GM19239 (cell line): ENCODE measurements around the gene ZGLP1.

Experiments
- DNase-seq: peaks from one replicate; pipeline ENCODE4 v3.0.0; 2011; ENCODE audit warnings: low spot score; ENCODE audit not compliant: insufficient read length
- FAIRE-seq: peaks from 2 replicates; lab custom pipeline; 2011; peaks lifted over from hg19 to GRCh38; lab: Jason Lieb, UNC

Gene ZGLP1

DNA sequence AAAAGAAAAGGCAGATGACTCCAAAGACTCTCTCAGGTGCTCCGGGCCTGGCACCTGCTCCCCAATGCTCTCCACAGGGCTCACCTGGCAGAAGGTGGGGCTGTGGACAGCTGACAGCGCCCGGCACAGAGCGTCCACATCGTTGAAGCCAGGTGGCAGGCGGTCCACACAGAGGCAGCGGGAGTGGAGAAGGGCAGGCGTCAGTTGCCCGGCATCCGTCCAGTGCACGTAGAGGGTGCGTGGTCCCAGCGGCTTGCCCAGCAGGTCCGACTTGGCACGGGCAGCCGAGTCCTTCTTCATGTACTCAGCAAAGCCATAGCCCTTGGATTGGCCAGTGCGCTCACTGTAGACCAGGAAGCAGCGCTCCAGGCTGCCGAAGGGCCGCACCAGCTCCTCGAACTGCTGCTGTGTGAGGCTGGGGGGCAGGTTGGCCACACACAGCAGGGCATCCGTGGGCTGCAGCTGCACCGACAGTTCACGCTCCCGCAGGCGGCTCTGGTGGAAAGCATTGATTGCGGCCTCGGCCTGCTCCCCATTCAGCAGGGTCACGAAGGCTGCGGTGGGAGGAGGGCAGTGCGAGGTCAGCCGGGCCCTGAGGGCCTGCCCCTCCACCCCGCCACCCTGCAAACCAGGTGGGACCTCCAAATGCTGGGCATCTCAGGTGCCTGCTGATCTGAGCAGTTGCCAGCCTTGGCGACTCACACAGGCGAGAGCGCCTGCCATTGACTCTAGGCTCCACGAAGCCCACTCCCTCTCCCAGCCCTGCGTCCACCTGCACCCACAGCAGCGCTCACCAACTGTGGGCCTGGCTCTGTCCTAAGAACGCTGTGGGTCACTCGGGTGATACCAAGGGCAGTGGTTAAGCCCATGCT, 19.2 kb upstream of the ZGLP1 start:
- DNase-seq (no peak), FAIRE-seq (no peak)

DNA sequence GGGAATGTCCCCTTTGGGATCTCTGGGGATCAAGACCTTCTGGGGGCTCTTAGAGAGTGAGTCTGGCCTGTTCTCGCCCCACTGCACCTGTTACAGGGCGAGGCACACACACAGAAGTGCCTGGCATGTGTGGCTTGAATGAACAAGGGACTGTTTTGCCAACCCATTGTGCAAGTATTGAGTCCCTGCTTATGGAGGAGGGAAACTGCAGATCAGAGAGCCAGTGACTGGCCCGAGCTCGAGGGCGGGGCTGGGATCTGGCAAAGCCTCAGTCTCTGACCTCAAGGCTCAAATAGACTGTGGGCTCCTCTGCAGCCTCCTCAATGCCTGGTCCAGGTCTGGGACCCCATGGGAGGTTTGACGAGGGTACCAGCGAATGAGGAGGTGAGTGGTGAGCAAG, 18.2 kb upstream of the ZGLP1 start:
- FAIRE-seq: no peak
- no peak for DNase-seq

DNA sequence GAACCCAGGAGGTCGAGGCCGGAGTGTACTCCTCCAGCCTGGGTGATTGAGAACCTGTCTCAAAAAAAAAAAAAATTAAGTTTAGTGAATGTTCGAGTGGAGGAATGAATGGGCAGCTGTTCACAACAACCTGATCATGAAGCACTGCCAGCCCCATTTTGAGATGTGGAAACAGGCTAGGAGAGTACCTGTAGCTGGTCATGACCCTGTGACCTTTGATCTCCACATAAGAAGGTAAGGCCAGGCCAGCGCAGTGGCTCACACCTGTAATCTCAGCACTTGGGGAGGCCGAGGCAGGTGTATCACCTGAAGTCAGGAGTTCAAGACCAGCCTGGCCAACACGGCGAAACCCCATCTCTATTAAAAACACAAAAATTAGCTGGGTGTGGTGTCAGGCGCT, 16.1 kb upstream of the ZGLP1 start:
- DNase-seq (no peak), FAIRE-seq (no peak)

DNA sequence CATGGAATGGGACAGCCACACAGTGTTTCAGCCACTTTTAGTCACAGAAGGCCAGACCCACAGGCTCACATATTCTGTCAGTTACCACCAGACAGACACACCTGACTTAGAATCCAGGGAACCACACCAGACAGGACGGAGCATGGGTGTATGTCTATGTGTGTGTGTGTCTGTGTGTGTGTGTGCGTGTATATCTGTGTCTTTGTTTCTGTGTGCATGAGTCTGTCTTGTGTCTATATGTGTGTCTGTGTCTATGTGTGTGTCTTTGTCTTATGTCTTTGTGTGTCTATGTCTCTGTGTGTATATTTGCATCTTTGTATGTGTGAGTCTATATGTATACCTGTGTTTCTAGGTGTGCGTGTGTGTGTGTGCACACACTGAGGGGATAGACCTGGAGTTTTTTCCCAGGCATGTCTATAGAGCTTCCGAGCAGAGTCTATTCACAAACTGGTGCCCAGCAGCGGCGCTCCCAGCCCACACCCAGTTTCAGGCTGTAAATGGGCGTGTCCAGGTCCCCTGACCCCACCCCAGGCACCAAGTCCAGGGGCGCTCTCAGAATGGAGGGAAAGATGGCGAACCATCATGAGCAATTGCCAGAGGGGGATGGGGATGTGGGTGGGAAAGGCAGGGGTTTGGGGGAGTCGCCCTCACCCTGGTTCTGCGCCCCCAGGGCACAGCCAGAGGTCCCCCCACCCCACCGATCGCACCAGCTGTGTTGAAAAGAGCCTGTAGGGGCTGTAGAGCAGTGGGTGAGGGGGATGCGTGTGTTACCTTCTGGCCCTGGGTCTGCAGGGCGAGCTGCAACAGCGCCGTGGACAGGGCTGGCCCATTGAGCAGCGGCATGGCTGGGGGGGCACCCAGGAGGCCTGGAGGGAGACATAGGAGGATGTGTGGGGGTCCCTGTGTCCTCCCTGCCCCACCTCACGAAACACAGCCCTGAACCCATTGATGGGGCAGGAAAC, 12.5 kb upstream of the ZGLP1 start:
- DNase-seq (no peak), FAIRE-seq (peak; percentile 4)

DNA sequence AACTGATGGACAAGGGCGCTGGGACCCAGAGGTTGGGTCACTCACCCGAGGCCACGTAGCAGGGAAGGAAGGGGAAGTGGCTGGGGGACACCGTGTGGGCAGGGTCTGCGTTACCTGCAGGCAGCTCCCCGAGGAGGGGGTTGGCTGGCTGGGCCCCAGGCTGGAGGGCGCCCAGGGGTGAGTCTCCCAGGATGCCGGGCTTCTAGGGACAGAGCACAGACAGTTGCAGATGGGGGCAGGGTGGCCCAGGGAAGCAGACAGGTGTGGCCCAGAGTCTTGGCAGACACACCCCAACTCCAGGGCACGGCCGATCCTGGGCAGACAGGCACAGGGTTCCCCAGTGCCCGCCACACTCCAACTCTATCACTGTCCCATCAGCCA, 11.8 kb upstream of the ZGLP1 start:
- FAIRE-seq (no peak), DNase-seq (no peak)

DNA sequence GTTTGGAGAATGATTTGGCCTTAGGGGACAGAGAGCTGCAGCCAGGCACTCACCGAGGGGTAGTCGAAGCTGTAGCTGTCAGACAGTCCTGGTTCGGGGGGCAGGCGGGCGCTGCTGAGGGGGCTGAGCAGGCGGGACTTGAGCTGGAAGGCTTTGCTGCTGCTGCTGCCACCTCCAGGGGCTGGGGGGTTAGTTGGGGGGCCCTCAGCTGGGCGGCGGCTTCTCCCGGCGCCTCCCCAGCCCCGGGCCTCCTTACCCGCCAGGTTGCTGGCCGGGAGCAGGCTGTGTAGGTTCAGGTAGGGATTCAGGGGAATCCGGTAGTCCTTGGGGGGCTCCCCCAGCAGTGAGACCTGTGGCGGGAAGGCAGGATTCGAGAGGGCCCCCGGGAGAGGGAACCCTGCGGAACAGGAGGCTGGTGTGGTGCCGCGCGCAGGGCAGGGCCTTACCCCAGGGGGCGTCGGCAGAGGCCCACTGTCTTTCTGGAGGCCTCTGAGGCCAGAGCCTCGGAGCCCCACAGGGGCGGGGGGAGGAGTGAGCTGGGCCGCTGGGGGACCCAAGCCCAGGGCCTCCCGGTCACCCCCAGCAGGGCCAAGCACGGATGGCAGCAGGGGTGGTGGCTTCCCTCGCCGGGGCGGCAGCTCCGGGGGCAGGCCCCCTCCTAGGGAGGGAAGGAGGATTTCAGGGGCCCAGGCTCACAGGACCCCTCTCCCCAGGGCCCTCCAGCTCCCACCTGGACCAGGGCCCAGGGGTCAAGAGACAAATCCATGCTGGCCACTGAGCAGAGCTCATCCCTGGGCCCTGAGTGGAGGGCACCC, 11.2 kb upstream of the ZGLP1 start:
- FAIRE-seq (no peak), DNase-seq (no peak)

DNA sequence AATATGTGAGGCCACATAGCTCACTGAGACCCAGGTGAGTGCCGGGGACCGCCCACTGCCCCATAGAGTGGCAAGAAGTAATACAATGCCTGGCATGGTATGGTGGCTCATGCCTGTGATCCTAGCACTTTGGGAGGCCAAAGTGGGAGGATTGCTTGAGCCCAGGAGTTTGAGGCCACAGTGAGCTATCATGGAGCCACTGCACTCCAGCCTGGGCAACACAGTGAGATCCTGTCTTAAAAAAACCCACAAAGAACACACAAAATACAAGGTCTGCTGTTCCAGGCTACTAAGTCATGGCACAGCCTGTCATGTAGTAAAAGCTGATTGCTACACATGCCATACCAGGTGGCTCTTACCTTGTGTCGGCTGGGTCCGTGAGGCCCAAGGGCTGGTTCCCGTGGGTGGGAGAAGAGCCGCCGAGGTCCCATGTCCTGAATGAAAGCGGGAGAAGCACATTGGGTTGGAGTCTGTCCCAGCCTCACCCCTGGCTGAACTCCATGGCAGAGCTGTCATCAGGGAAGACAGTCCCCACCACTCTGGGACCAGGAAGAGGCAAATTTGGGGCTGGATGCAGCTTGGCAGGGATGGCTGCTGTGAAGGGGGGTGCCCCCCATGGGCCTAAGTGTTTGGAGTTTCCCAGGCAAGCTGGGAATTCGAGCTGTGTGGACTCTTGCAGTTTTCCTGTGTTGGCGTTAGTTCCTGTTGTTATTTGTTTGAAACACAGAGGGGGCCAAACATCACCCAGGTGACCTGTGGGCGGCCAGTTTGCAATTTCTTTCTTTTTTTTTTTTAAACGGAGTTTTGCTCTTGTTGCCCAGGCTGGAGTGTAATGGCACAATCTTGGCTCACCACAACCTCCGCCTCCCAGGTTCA, 9.4 kb upstream of the ZGLP1 start:
- DNase-seq (no peak), FAIRE-seq (no peak)

DNA sequence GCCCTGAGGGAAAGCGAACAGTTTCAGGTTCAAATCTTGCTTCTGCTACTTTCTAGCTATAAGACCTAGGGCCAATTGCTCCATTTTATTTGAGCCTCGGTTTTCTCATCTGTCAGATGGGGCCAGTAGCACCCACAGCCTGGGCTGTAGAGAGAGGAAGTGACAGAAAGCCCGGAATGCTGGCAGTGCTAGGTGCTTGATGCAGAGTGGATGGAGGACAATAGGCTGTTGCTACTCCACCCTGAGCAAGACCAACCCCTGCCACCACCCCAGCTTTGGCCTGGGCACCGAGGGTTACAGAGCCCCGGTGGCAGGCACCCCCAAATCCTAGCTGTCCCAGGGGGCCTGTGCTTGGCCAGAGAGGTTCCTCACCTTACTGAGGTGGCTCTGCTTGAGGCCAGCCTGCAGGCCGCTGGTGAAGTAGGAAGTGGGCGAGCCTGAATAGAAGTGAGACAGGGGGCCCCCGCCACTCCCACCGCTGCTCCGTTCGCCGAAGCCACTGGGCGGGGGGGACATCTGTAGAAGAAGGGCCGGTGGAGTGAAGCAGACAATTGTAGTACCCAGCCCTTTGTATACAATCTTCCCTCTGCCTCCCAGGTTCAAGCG, 8.3 kb upstream of the ZGLP1 start:
- FAIRE-seq: no peak

DNA sequence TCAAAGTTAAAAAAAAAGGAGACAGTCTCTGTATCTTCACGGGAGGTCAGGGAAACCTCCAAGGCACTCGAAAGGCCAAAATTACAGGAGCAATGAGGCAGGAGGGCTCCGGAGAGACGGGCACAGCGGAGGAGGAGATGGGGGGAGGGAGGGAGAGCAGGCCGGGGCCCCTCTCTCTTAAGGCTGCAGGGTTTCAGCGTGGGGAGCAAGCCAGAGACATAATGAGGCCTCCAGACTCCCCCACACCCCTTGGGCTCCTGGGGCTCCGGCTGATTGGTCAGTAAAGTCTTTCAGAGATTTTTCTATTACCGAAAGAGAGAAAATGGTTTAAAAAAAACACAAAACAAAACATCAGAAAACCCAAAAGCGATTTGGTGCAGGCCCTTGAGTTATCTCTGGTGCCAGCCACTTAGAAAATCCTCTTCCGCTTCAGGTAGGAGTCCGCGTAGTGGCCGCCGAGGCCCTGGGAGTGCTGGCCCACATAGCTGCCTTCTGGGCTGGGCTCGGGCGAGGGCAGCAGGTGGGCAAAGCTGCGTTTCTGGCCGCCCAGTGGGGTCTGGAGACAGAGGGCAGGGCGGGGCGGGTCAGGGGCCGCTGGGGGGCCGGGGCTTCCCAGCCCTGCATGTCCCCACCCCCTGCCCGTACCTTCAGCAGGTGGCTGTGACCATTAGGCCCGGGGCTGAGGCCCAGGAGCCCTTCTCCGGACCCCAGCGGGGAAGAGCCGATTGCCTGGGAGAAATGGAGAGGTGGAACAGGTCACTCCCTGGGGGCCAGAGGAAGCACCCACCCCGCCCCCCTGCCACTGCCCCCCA, 7.6 kb upstream of the ZGLP1 start:
- FAIRE-seq (no peak), DNase-seq (no peak)

More for the DNA sequence above, 8.3 kb upstream of the ZGLP1 start:
- DNase-seq: no peak

DNA sequence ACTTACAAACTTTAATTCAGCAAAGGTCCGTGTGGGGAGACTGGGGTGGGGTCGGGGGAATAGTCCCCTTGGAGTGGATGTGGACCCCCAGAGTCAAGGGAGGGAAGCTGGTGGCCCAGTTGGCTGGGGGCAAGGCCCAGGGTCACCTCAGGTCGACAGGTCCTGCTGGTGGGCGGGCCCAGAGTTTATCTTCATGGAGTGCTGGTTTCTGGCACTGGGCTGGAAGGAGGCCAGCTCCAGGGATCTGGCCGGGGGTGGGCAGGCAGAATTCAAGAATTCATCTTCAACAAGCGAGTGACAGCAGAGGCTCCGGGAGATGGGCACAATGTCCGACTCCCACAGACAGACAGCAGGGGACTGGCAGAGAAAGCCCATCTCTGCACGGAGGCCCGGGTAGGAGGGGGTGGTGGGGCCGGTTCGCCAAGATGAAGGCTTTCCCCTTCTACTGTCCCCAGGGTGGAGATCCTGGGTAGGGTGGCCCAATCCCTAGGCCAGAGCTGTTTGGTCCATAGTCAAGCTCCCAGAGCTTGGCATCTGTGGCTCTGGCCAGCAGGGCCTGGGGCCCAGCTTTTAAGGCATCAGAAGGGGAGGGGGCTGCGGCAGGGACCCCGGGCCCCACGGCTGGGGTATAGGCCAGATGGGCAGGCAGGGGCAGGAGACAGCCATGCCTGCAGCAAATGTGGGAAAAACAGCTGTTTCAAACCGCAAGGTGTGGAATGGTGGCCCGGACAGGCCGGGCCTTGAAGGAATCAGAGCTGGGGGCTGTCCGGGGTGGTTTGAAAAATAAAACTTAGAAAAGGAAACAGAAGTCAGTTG, 6.8 kb upstream of the ZGLP1 start:
- no peak for FAIRE-seq

DNA sequence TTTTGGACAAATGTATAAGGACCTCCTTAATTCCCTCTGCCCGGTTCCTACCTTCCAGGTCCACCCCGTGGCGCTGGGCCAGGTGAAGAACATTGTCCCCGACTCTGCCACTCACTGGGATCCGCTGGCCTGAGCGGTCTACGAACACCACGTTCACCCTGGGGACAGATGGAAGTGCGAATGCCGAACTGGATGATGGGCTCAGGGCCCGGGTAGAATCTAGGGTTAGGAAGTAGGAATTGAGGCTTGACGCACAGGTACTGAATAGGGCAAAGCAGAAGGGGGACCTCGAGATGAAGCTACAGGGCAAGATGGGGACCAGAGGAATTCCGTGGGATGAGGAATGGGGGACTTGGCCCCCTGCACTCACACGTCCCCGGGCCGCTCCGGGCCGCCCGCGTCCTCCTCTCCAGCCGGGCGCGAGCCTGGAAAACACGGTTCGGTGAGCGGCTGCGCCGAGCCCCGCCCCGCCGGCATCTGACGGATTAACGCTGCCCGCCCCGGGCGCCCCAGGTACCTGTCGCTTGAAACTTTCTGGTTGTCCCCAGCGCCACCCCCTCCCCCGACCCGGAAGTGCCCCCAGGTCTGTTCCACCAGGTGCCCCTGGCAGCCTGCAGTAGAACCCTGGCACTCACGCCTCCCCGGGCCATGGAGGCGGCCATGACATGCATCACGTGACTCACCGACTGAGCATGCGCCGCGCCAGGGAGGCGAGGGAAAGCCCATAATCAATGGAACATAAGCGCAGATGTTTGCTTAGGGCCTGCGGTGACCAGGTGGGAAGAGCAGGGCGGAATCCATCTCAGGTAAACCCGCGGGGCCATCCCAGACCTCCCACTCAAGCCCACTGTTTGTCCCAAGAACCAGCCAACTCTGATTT, 6.0 kb upstream of the ZGLP1 start, which contains the start of gene FDX2:
Gene FDX2, minus strand, starts transcription at position 681 of the 880 bp plus-strand sequence. Its CDS starts 19 bp downstream, at position 662.
- FAIRE-seq (peak; percentile 97), DNase-seq (peak; percentile 97)

More for the DNA sequence above, 6.8 kb upstream of the ZGLP1 start:
- DNase-seq: no peak

DNA sequence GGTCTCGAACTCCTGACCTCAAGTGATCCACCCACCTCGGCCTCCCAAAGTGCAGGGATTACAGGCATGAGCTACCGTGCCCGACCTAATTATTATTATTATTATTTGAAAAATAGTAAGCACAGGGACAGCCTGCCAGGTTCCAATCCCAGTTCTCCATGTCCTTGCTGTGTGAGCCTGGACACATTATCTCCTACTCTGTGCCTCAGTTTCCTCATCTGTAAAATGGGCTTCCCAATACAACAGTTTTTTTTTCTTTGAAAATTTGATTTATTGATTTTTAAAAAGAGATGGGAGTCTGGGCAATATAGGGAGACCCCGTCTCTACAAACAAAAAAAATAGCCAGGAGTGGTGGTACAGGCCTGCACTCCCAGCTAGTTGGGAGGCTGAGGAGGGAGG, 3.3 kb downstream of the ZGLP1 start:
- DNase-seq (no peak), FAIRE-seq (no peak)

DNA sequence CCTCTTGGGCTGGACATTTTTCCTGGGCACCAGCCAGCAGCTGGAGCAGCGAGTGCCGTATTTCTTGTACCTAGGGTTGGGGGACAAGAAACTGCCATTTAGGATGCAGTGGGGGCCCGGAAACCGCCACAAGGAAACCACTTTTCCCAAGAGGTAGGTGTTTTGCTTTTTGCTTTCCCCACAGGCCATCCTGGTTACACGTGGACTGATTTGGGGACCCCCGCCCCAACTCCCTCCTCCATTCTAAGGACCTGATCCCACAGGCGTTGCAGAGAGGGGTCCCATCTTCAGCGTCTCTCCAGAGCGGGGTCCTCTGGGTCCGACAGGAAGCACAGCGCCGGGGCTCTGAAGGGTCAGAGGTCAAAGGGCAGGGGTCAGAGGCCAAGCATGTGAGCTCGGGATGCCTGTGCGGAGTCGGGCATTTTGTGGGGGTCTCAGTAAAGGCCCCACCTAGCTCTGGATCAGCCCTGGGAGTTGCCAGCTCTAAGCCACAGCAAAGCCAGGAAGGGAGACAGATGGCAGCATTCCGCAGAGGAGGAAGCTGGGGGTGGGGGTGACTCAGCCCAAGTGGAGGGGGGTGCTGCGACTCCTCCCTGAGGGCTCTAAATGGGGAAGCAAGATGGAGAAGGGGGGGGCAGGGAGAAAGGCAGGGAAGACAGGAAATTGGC, 4.3 kb downstream of the ZGLP1 start:
- DNase-seq: no peak
- FAIRE-seq: no peak

DNA sequence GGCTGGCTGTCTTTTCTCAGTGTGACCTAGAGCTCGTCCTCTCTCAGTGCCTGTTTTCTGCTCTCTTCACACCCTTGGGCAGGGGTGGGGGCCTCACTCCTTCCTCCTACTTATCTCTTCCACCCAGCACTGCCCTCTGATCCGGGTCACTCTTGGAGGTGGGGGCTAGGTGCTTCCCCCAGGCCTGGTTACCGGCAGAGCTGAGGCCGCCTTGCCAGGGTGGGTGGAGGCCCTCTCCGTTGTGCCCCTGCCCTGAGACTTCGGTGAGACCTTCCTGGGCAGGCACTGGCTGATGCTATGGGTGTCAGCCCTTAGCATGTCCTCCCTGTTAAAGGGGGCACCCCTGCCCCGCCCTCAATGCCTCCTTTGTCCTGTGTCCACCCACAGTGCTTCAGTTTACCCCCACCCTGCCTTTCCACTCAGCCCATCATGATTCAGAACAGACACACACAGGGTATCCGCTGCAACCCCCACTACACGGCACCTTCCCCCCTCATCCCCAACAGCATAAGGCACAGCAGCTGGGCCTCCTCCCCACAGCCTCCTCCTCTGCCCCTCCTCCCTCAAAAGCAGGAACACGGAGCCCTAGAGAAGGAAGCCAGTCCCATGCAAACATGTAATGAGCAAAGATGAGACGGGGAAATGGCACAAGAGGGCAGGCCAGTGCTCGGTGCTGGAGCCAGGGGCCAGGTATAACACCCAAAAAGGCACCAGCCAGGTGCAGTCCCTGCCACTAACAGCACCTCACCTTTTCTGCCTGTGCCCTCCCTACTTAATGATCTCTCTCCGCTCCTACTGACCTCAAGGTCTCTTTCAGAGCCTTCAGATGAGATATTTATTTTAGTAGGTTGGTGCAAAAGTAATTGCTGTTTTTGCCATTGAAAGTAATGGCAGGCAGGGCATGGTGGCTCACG, 9.8 kb downstream of the ZGLP1 start:
- FAIRE-seq (no peak), DNase-seq (no peak)
